K562 (cell line): Measurements from ENCODE around the gene CIP2A. TPM values are rescaled to one million over a fixed set of nuclear protein-coding genes. Genes with fewer than 3 reads are reported as not detected.

ENCODE experiments used
- ARID4B ChIP-seq: sonication (generic); formaldehyde crosslinking; IDR thresholded peaks from 2 replicates; pipeline ENCODE4 v1.8.0; 2022; ENCODE audit warnings: mild to moderate bottlenecking, missing genetic modification reagents
- ATF2 ChIP-seq: sonication (generic); formaldehyde crosslinking; IDR thresholded peaks from 2 replicates; pipeline ENCODE4 v1.8.1; 2022; ENCODE audit warnings: missing genetic modification reagents
- GATAD2B ChIP-seq: fragments of 450-650 bp; IDR thresholded peaks from 2 replicates; pipeline ENCODE4 v1.6.1; 2017; ENCODE audit warnings: mild to moderate bottlenecking, borderline replicate concordance
- GTF2B ChIP-seq: IDR thresholded peaks from 2 replicates; pipeline ENCODE4 v1.6.1; 2011; ENCODE audit not compliant: insufficient read length; ENCODE audit errors: extremely low read depth
- ILK ChIP-seq: fragments of 450-650 bp; IDR thresholded peaks from 2 replicates; pipeline ENCODE4 v1.6.1; 2016; ENCODE audit warnings: missing genetic modification characterization, low read depth, mild to moderate bottlenecking, missing compliant biosample characterization, moderate library complexity, borderline replicate concordance
- MITF ChIP-seq: IDR thresholded peaks from 2 replicates; pipeline ENCODE4 v1.6.1; 2014; ENCODE audit warnings: antibody characterized with exemption
- NR2C2 ChIP-seq, 2 experiments: fragments of 200-800 bp in 1 of 2; sonication (Bioruptor generic) in 1 of 2; sonication (generic) in 1 of 2; formaldehyde crosslinking in 1 of 2; IDR thresholded peaks; 2 replicates each; pipeline versions ENCODE4 v1.6.1 to v1.8.0; 2016 to 2022; ENCODE audit warnings: mild to moderate bottlenecking in 1 of 2, missing compliant biosample characterization in 1 of 2, missing genetic modification characterization in 1 of 2, missing genetic modification reagents in 1 of 2
- NRF1 ChIP-seq, 2 experiments: fragments of 450-650 bp; IDR thresholded peaks in 1 of 2; conservative IDR thresholded peaks in 1 of 2; 2 replicates each; pipeline ENCODE4 v1.6.1; 2014; ENCODE audit warnings: mild to moderate bottlenecking in 2 of 2
- NUFIP1 ChIP-seq: fragments of 450-650 bp; IDR thresholded peaks from 2 replicates; pipeline ENCODE4 v1.6.1; 2018; ENCODE audit not compliant: partially characterized antibody
- PHF20 ChIP-seq: fragments of 450-650 bp; IDR thresholded peaks from 2 replicates; pipeline ENCODE4 v1.6.1; 2018; ENCODE audit not compliant: partially characterized antibody
- SMARCA4 ChIP-seq: fragments of 450-650 bp; IDR thresholded peaks from 2 replicates; pipeline ENCODE4 v1.6.1; 2016
- TAF1 ChIP-seq: IDR thresholded peaks from 2 replicates; pipeline ENCODE4 v1.6.1; 2011; ENCODE audit warnings: mild to moderate bottlenecking, low read length, moderate library complexity; ENCODE audit not compliant: insufficient read depth, control insufficient read depth, severe bottlenecking; ENCODE audit errors: extremely low read depth
- YY1 ChIP-seq, 3 experiments: IDR thresholded peaks; 2 replicates each; pipeline ENCODE4 v1.6.1; 2011; ENCODE audit warnings: low read length in 2 of 3, mild to moderate bottlenecking in 2 of 3, moderate library complexity in 2 of 3, borderline replicate concordance in 1 of 3, control low read depth in 1 of 3, low read depth in 1 of 3; ENCODE audit not compliant: insufficient read depth in 3 of 3, insufficient replicate concordance in 2 of 3, control insufficient read depth in 1 of 3, insufficient read length in 1 of 3; ENCODE audit errors: extremely low read depth in 1 of 3
- ZNF253 ChIP-seq: fragments of 250-450 bp; sonication (Bioruptor Pico); conservative IDR thresholded peaks from 2 replicates; pipeline ENCODE4 v1.6.1; 2021; ENCODE audit warnings: mild to moderate bottlenecking
- ZNF311 ChIP-seq: fragments of 250-450 bp; sonication (Bioruptor Pico); IDR thresholded peaks from 2 replicates; pipeline ENCODE4 v1.4.0; 2020; ENCODE audit warnings: mild to moderate bottlenecking, moderate library complexity
- ZNF507 ChIP-seq: conservative IDR thresholded peaks from 2 replicates; pipeline ENCODE4 v1.6.1; 2017; ENCODE audit warnings: missing genetic modification characterization, missing compliant biosample characterization
- ZNF717 ChIP-seq: fragments of 250-450 bp; sonication (Bioruptor Pico); IDR thresholded peaks from 2 replicates; pipeline ENCODE4 v1.5.0; 2021
- polyA plus RNA-seq, 8 experiments: library from polyadenylated mRNA; depleted of rRNA in 4 of 8; stranded (reverse) in 5 of 8; unstranded in 3 of 8; fragments of >200 nt; fragmentation: Nextera tagmentation in 2 of 8; fragmentation: Illumina TruSeq in 1 of 8; extraction: Ambion mirVana in 2 of 8; extraction: Trizol in 1 of 8; gene quantifications; 2 replicates each; pipeline versions ENCODE4 v1.2.1 to v1.2.3, GENCODE V29; 2011 to 2014; ENCODE audit warnings: inconsistent platforms in 1 of 8, missing spikeins in 1 of 8
- total RNA-seq, 7 experiments: library from RNA; depleted of rRNA in 6 of 7; stranded (reverse); fragments of >200 nt in 6 of 7; fragmentation: Illumina TruSeq in 2 of 7; extraction: Trizol in 2 of 7; gene quantifications; 2 replicates each; pipeline versions ENCODE4 v1.2.1 to v1.2.3, GENCODE V29; 2011 to 2021; ENCODE audit warnings: low replicate concordance in 1 of 7

CIP2A gene
- total and polyA plus RNA-seq, 9 of the 15 experiments (the other 6 are each of a cell fraction or from before 2014, with no cell fraction given) = 10.5 to 41.7 (median 31.5) TPM

GRCh38 chr3:108589081-108589997, at the start of gene CIP2A, which contains the start of gene DZIP3 (continued):
- TF ChIP-seq ARID4B (CRISPR knock-in tag) = peak; percentile 94
- peak; percentile 61 to 69 for TF ChIP-seq NRF1 (conservative IDR thresholded peaks at IDR 0.05 in 1 of 2, IDR thresholded peaks at IDR 0.05 in 1 of 2)
- TF ChIP-seq GATAD2B = no peak
- no peak for TF ChIP-seq ATF2 (CRISPR knock-in tag)
- no peak for TF ChIP-seq GTF2B
- TF ChIP-seq PHF20 = peak; percentile 72
- no peak for TF ChIP-seq NR2C2 (CRISPR knock-in tag; IDR thresholded peaks at IDR 0.05)
- peak; percentile 79 for TF ChIP-seq NR2C2 (tag; IDR thresholded peaks at IDR 0.05)
- TF ChIP-seq ZNF311 = no peak
- TF ChIP-seq ZNF717 (CRISPR knock-in tag) = no peak
- TF ChIP-seq ZNF507 (tag) = no peak
- no peak for TF ChIP-seq ILK (tag)
- no peak for TF ChIP-seq NUFIP1
- peak; percentile 83 for TF ChIP-seq TAF1
- no peak for TF ChIP-seq MITF
- no peak for TF ChIP-seq SMARCA4
- TF ChIP-seq ZNF253 (CRISPR knock-in tag) = no peak
- peak in 2 of 3 experiments; percentile 71 to 77 for TF ChIP-seq YY1 (IDR thresholded peaks at IDR 0.05; ENCODE audit: borderline replicate concordance in 1 of 3, control insufficient read depth in 1 of 3, extremely low read depth in 1 of 3, insufficient read depth in 3 of 3, insufficient read length in 1 of 3, insufficient replicate concordance in 2 of 3, low read depth in 1 of 3, low read length in 2 of 3)
